Measurements from ENCODE around the gene TMEM178B.

GRCh38 chr7:141381794-141382427 is 308.0 kb downstream of the TMEM178B start:
- TF ChIP-seq CTCF (IDR thresholded peaks at IDR 0.05; ENCODE audit: insufficient read depth, low read length) (no peak), SPI1 (IDR thresholded peaks at IDR 0.05; ENCODE audit: borderline replicate concordance, low read depth) (no peak), POLR2AphosphoS5 (IDR thresholded peaks at IDR 0.05; ENCODE audit: low read depth) (no peak), REST (IDR thresholded peaks at IDR 0.05; ENCODE audit: insufficient replicate concordance, low read depth) (no peak)
